Liver (tissue), 9 donors: Measurements from ENCODE around the gene MYO15B. TPM values are rescaled to one million over a fixed set of nuclear protein-coding genes. Genes with fewer than 3 reads are reported as not detected.

Experiments
- DNase-seq: peaks from one replicate; pipeline ENCODE4 v3.0.0-alpha.2; 2017; ENCODE audit warnings: low spot score
- H3K27ac ChIP-seq, 2 donors: one replicate each; pipeline ENCODE4 v1.7.0; 2013; ENCODE audit warnings: inconsistent platforms in 2 of 2, low read length in 2 of 2, control low read depth in 1 of 2, low read depth in 1 of 2, mild to moderate bottlenecking in 1 of 2
- H3K27me3 ChIP-seq, 4 donors: one replicate each; pipeline versions ENCODE4 v1.6.1 to v1.7.0; 2013; ENCODE audit warnings: low read length in 3 of 4, inconsistent platforms in 1 of 4, mild to moderate bottlenecking in 1 of 4, moderate library complexity in 1 of 4; ENCODE audit not compliant: control insufficient read depth in 4 of 4, insufficient read depth in 4 of 4
- H3K36me3 ChIP-seq, 4 donors: one replicate each; pipeline versions ENCODE4 v1.6.1 to v1.7.0; 2013; ENCODE audit warnings: low read length in 3 of 4, mild to moderate bottlenecking in 3 of 4, low read depth in 1 of 4, moderate library complexity in 1 of 4; ENCODE audit not compliant: control insufficient read depth in 4 of 4, insufficient read depth in 3 of 4
- H3K4me1 ChIP-seq, 4 donors: one replicate each; pipeline versions ENCODE4 v1.6.1 to v1.7.0; 2013; ENCODE audit warnings: low read length in 3 of 4, mild to moderate bottlenecking in 3 of 4, moderate library complexity in 1 of 4; ENCODE audit not compliant: control insufficient read depth in 4 of 4, insufficient read depth in 4 of 4
- H3K4me3 ChIP-seq, 3 donors: one replicate each; pipeline versions ENCODE4 v1.6.1 to v1.7.0; 2013; ENCODE audit warnings: low read length in 3 of 3, control low read depth in 1 of 3, low read depth in 1 of 3, mild to moderate bottlenecking in 1 of 3
- H3K9ac ChIP-seq, 2 donors: one replicate each; pipeline ENCODE4 v1.7.0; 2013; ENCODE audit warnings: low read length in 2 of 2, mild to moderate bottlenecking in 2 of 2, moderate library complexity in 2 of 2, control low read depth in 1 of 2, low read depth in 1 of 2
- H3K9me3 ChIP-seq, 4 donors: one replicate each; pipeline versions ENCODE4 v1.6.1 to v1.7.0; 2013; ENCODE audit warnings: low read length in 3 of 4; ENCODE audit not compliant: control insufficient read depth in 4 of 4
- ATF3 ChIP-seq: IDR thresholded peaks from 2 replicates; pipeline ENCODE4 v1.6.1; 2016; ENCODE audit warnings: antibody characterized with exemption
- CTCF ChIP-seq: fragments of 150-350 bp; IDR thresholded peaks from 2 replicates; pipeline ENCODE4 v1.5.1; 2017; ENCODE audit warnings: improper control_type of control experiment, low read depth, low read length; ENCODE audit not compliant: missing input control
- EGR1 ChIP-seq, 2 donors: IDR thresholded peaks; 2 replicates each; pipeline ENCODE4 v1.6.1; 2016 to 2018; ENCODE audit warnings: antibody characterized with exemption in 2 of 2, low read depth in 2 of 2
- FOXA1 ChIP-seq: IDR thresholded peaks from 2 replicates; pipeline ENCODE4 v1.6.1; 2016; ENCODE audit warnings: antibody characterized with exemption
- FOXA2 ChIP-seq: IDR thresholded peaks from 2 replicates; pipeline ENCODE4 v1.6.1; 2016; ENCODE audit warnings: antibody characterized with exemption
- GABPA ChIP-seq, 2 donors: IDR thresholded peaks in 1 of 2; conservative IDR thresholded peaks in 1 of 2; 2 replicates each; pipeline ENCODE4 v1.6.1; 2016; ENCODE audit warnings: antibody characterized with exemption in 2 of 2, mild to moderate bottlenecking in 1 of 2, moderate library complexity in 1 of 2
- HNF4A ChIP-seq, 2 donors: conservative IDR thresholded peaks; 2 replicates each; pipeline ENCODE4 v1.6.1; 2016; ENCODE audit warnings: antibody characterized with exemption in 2 of 2, mild to moderate bottlenecking in 2 of 2
- HNF4G ChIP-seq: IDR thresholded peaks from 2 replicates; pipeline ENCODE4 v1.6.1; 2016; ENCODE audit warnings: antibody characterized with exemption
- JUND ChIP-seq, 2 donors: IDR thresholded peaks; 2 replicates each; pipeline ENCODE4 v1.6.1; 2016; ENCODE audit warnings: antibody characterized with exemption in 2 of 2
- MAX ChIP-seq: IDR thresholded peaks from 2 replicates; pipeline ENCODE4 v1.6.1; 2016; ENCODE audit warnings: antibody characterized with exemption
- NR2F2 ChIP-seq: IDR thresholded peaks from 2 replicates; pipeline ENCODE4 v1.6.1; 2016; ENCODE audit warnings: antibody characterized with exemption
- RAD21 ChIP-seq, 2 donors: IDR thresholded peaks; 2 replicates each; pipeline ENCODE4 v1.6.1; 2016; ENCODE audit warnings: antibody characterized with exemption in 2 of 2, mild to moderate bottlenecking in 2 of 2
- REST ChIP-seq: IDR thresholded peaks from 2 replicates; pipeline ENCODE4 v1.6.1; 2016; ENCODE audit warnings: antibody characterized with exemption, mild to moderate bottlenecking
- RXRA ChIP-seq, 2 donors: IDR thresholded peaks; 2 replicates each; pipeline ENCODE4 v1.6.1; 2017 to 2018; ENCODE audit warnings: antibody characterized with exemption in 2 of 2, mild to moderate bottlenecking in 1 of 2
- SP1 ChIP-seq: IDR thresholded peaks from 2 replicates; pipeline ENCODE4 v1.6.1; 2018; ENCODE audit warnings: antibody characterized with exemption, mild to moderate bottlenecking
- TAF1 ChIP-seq: conservative IDR thresholded peaks from 2 replicates; pipeline ENCODE4 v1.6.1; 2016; ENCODE audit warnings: antibody characterized with exemption, mild to moderate bottlenecking
- YY1 ChIP-seq: IDR thresholded peaks from 2 replicates; pipeline ENCODE4 v1.6.1; 2016; ENCODE audit warnings: antibody characterized with exemption, mild to moderate bottlenecking
- ZBTB33 ChIP-seq: IDR thresholded peaks from 2 replicates; pipeline ENCODE4 v1.6.1; 2016; ENCODE audit warnings: antibody characterized with exemption
- WGBS: extraction: QIAGEN DNeasy Blood & Tissue Kit; methylation state at CpG from one replicate; pipeline ENCODE4 v1.1.7; 2013; 5-methylcytosine and 5-hydroxymethylcytosine counted together
- polyA plus RNA-seq, 2 donors: library from polyadenylated mRNA; stranded (reverse) in 1 of 2; unstranded in 1 of 2; fragments of 200-250 nt in 1 of 2; fragments of >200 nt in 1 of 2; fragmentation: Nextera tagmentation in 1 of 2; extraction: Ambion mirVana in 1 of 2; gene quantifications; one replicate each; pipeline versions ENCODE4 v1.2.1 to v1.2.3, GENCODE V29; 2013 to 2015
- total RNA-seq, 2 donors: library from RNA; depleted of rRNA; stranded (reverse); fragments of >200 nt; gene quantifications; one replicate each; pipeline ENCODE4 v1.2.3, GENCODE V29; 2014
- donor health status: healthy.
- donor health status: healthy.
- donor health status: healthy.
- donor health status: healthy.
- donor health status: healthy.

MYO15B gene
- total and polyA plus RNA-seq, 4 donors, result 13.3 to 34.4 (median 18.0) TPM

- Histone ChIP-seq H3K4me1 (peaks cover 9 to 41% (median 22%) of the 10 kb centered on the region in 4 donors), H3K27ac (no peak overlapping the region), H3K9me3 (no peaks in the 10 kb centered on the region), H3K27me3 (no peaks in the 10 kb centered on the region), H3K4me3 (no peak overlapping the region), H3K36me3 (peaks cover 0 to 2% (median 0%) of the 10 kb centered on the region in 4 donors), H3K9ac (no peak overlapping the region)
- WGBS, result 64% methylated on average over 4 of the region's 4 CpGs
- TF ChIP-seq JUND (IDR thresholded peaks at IDR 0.05) (no peak), MAX (no peak), FOXA1 (no peak), TAF1 (no peak), REST (no peak), RAD21 (IDR thresholded peaks at IDR 0.05) (no peak)
- DNase-seq, result no peak
Observed at GRCh38 chr17:75540923-75541503, 46.6 kb upstream of the MYO15B start.

- Histone ChIP-seq H3K27me3 (no peaks in the 10 kb centered on the region), H3K27ac (no peak overlapping the region), H3K36me3 (peaks cover 0 to 3% (median 2%) of the 10 kb centered on the region in 4 donors), H3K9ac (no peak overlapping the region), H3K4me1 (peaks cover 9 to 41% (median 22%) of the 10 kb centered on the region in 4 donors), H3K4me3 (no peak overlapping the region), H3K9me3 (no peaks in the 10 kb centered on the region)
- TF ChIP-seq RXRA (IDR thresholded peaks at IDR 0.05), result no peak
- TF ChIP-seq MAX, result no peak
- TF ChIP-seq HNF4A (conservative IDR thresholded peaks at IDR 0.05), result no peak
- TF ChIP-seq CTCF, result no peak
- no peak for TF ChIP-seq JUND (IDR thresholded peaks at IDR 0.05)
- TF ChIP-seq SP1, result no peak
- no peak for TF ChIP-seq RAD21 (IDR thresholded peaks at IDR 0.05)
- no peak for TF ChIP-seq GABPA (IDR thresholded peaks at IDR 0.05 in 1 of 2, conservative IDR thresholded peaks at IDR 0.05 in 1 of 2)
- TF ChIP-seq ZBTB33, result no peak
- TF ChIP-seq YY1, result no peak
- TF ChIP-seq HNF4G, result no peak
- TF ChIP-seq ATF3, result no peak
- no peak for TF ChIP-seq FOXA2
- TF ChIP-seq FOXA1, result no peak
- no peak for TF ChIP-seq EGR1 (IDR thresholded peaks at IDR 0.05; ENCODE audit: low read depth in 2 of 2)
- TF ChIP-seq NR2F2, result no peak
- no peak for TF ChIP-seq TAF1
- no peak for TF ChIP-seq REST
- no peak for DNase-seq
- WGBS, result 87% methylated on average over 8 of the region's 8 CpGs
Observed at GRCh38 chr17:75542229-75542628, 45.4 kb upstream of the MYO15B start.
